Pons (tissue), 1 donor: ENCODE results near the gene GLI1.
"Not testable (repeated sequence)": the region's sequence is repeated elsewhere in the genome, so short reads cannot be mapped to it uniquely, and the experiment has no call there.

ENCODE experiments used
- DNase-seq: peaks from one replicate; pipeline ENCODE4 v3.0.0-alpha.2; 2016; ENCODE audit warnings: low spot score

Gene GLI1

GRCh38 chr12:57498132-57498502 is 38.5 kb downstream of the GLI1 start:
- no peak for DNase-seq

GRCh38 chr12:57498571-57498970 is 39.0 kb downstream of the GLI1 start:
- DNase-seq: no peak

GRCh38 chr12:57500213-57500612 is 40.6 kb downstream of the GLI1 start:
- DNase-seq: no peak

- not testable (repeated sequence) for DNase-seq
Observed at GRCh38 chr12:57502311-57502969, 42.9 kb downstream of the GLI1 start.

GRCh38 chr12:57506541-57506940 is 47.0 kb downstream of the GLI1 start:
- not testable (repeated sequence) for DNase-seq

- not testable (repeated sequence) for DNase-seq
Observed at GRCh38 chr12:57507796-57508195, 48.2 kb downstream of the GLI1 start.

GRCh38 chr12:57511161-57511560 is 51.6 kb downstream of the GLI1 start:
- no peak for DNase-seq

- no peak for DNase-seq
Observed at GRCh38 chr12:57511588-57512325, 52.2 kb downstream of the GLI1 start.

- no peak for DNase-seq
Observed at GRCh38 chr12:57512665-57513064, 53.1 kb downstream of the GLI1 start.

GRCh38 chr12:57513266-57513665 is 53.7 kb downstream of the GLI1 start:
- no peak for DNase-seq

GRCh38 chr12:57513677-57514076 is 54.1 kb downstream of the GLI1 start:
- DNase-seq: not testable (repeated sequence)

- DNase-seq: not testable (repeated sequence)
Observed at GRCh38 chr12:57514246-57514645, 54.7 kb downstream of the GLI1 start.

- DNase-seq: no peak
Observed at GRCh38 chr12:57514720-57515407, 55.3 kb downstream of the GLI1 start.

- no peak for DNase-seq
Observed at GRCh38 chr12:57515408-57515933, 55.9 kb downstream of the GLI1 start.

GRCh38 chr12:57515934-57516541 is 56.5 kb downstream of the GLI1 start:
- DNase-seq: no peak

- no peak for DNase-seq
Observed at GRCh38 chr12:57516617-57517153, 57.1 kb downstream of the GLI1 start.

- DNase-seq: no peak
Observed at GRCh38 chr12:57517187-57517586, 57.6 kb downstream of the GLI1 start.

- not testable (repeated sequence) for DNase-seq
Observed at GRCh38 chr12:57517718-57518117, 58.1 kb downstream of the GLI1 start.

GRCh38 chr12:57518176-57518919 is 58.8 kb downstream of the GLI1 start:
- peak; percentile 25 for DNase-seq

- peak; percentile 25 for DNase-seq
Observed at GRCh38 chr12:57518920-57519795, 59.6 kb downstream of the GLI1 start.

GRCh38 chr12:57519796-57520052 is 60.1 kb downstream of the GLI1 start:
- no peak for DNase-seq
